Upper lobe of left lung (tissue), 6 donors: ENCODE data around the gene ERMP1. TPM values are rescaled to one million over a fixed set of nuclear protein-coding genes. Genes with fewer than 3 reads are reported as not detected.
A peak's percentile ranks its signal among the peaks of the same experiment; 100 is the strongest.

Experiments
- ATAC-seq, 2 donors: fragments of 200-7000 bp; cut with Tn5 transposase; one replicate each; pipeline ENCODE4 v1.9.1; 2022; ENCODE audit warnings: mild to moderate bottlenecking in 2 of 2, moderate library complexity in 2 of 2; ENCODE audit not compliant: low FRiP score in 2 of 2
- DNase-seq, 2 donors: peaks; one replicate each; pipeline ENCODE4 v3.0.0-alpha.2; 2019 to 2020
- H3K27ac ChIP-seq, 4 donors: fragments of 200-600 bp; sonication (generic); one replicate each; pipeline ENCODE4 v1.5.1; 2016 to 2019
- H3K27me3 ChIP-seq, 4 donors: fragments of 200-600 bp; sonication (generic); one replicate each; pipeline ENCODE4 v1.5.1; 2017 to 2019
- H3K36me3 ChIP-seq, 4 donors: fragments of 200-600 bp; sonication (generic); one replicate each; pipeline ENCODE4 v1.5.1; 2016 to 2019
- H3K4me1 ChIP-seq, 4 donors: fragments of 200-600 bp; sonication (generic); one replicate each; pipeline ENCODE4 v1.5.1; 2018 to 2019
- H3K4me3 ChIP-seq, 4 donors: fragments of 200-600 bp; sonication (generic); one replicate each; pipeline ENCODE4 v1.5.1; 2017 to 2019; ENCODE audit warnings: mild to moderate bottlenecking in 2 of 4, moderate library complexity in 1 of 4
- H3K9me3 ChIP-seq, 4 donors: fragments of 200-600 bp; sonication (generic); one replicate each; pipeline ENCODE4 v1.5.1; 2018 to 2019
- CTCF ChIP-seq, 6 experiments: fragments of 450-650 bp in 4 of 6; fragments of 200-600 bp in 2 of 6; sonication (generic) in 2 of 6; IDR thresholded peaks; one replicate each; pipeline ENCODE4 v1.5.1; 2016 to 2019; ENCODE audit warnings: antibody characterized with exemption in 6 of 6
- EP300 ChIP-seq, 4 donors: sonication (generic); formaldehyde crosslinking; IDR thresholded peaks; one replicate each; pipeline ENCODE4 v1.5.1; 2017; ENCODE audit warnings: antibody characterized with exemption in 4 of 4, control low read depth in 2 of 4
- POLR2A ChIP-seq, 4 donors: fragments of 450-650 bp; IDR thresholded peaks; one replicate each; pipeline ENCODE4 v1.5.1; 2016 to 2017; ENCODE audit warnings: antibody characterized with exemption in 4 of 4, mild to moderate bottlenecking in 2 of 4
- POLR2AphosphoS5 ChIP-seq, 2 donors: sonication (generic); formaldehyde crosslinking; IDR thresholded peaks; one replicate each; pipeline ENCODE4 v1.5.1; 2017; ENCODE audit warnings: antibody characterized with exemption in 2 of 2
- WGBS, 2 donors: methylation state at CpG; one replicate each; pipeline ENCODE4 v1.1.5; 2017 to 2018; 5-methylcytosine and 5-hydroxymethylcytosine counted together
- total RNA-seq, 6 donors: library from RNA; depleted of rRNA in 4 of 6; stranded (reverse); fragments of >200 nt in 4 of 6; gene quantifications; one replicate each; pipeline versions ENCODE4 v1.1.0 to v1.2.1, GENCODE V29; 2016 to 2021
- donor health status: DM: no; HTN: no; CAD: no; lungs with moderate emphysema.
- donor health status: DM: no; HTN: yes; CAD: no; lungs with severe emphysema.

ERMP1 gene
- total RNA-seq, 6 donors from 2014 or later = 8.4 to 27.4 (median 20.5) TPM

GRCh38 chr9:5876026-5876425 lies 43.1 kb upstream of the ERMP1 start:
- TF ChIP-seq CTCF (IDR thresholded peaks at IDR 0.05) (no peak), POLR2A (IDR thresholded peaks at IDR 0.05) (no peak), POLR2AphosphoS5 (IDR thresholded peaks at IDR 0.05) (no peak), EP300 (IDR thresholded peaks at IDR 0.05) (no peak)
- no peak overlapping the region for H3K4me3 ChIP-seq
- H3K36me3 ChIP-seq = no peaks in the 10 kb centered on the region
- ATAC-seq (no peak), DNase-seq (no peak)
- no peaks in the 10 kb centered on the region for H3K27me3 ChIP-seq
- 85 to 100% methylated on average over 1 of the region's 1 CpG for WGBS, 2 donors
- H3K4me1 ChIP-seq = no peaks in the 10 kb centered on the region
- H3K9me3 ChIP-seq = no peaks in the 10 kb centered on the region
- no peak overlapping the region for H3K27ac ChIP-seq

- Histone ChIP-seq H3K27ac (no peak overlapping the region), H3K4me3 (no peak overlapping the region), H3K4me1 (no peaks in the 10 kb centered on the region), H3K36me3 (no peaks in the 10 kb centered on the region), H3K27me3 (no peaks in the 10 kb centered on the region), H3K9me3 (no peaks in the 10 kb centered on the region)
- TF ChIP-seq POLR2AphosphoS5 (IDR thresholded peaks at IDR 0.05) (no peak), EP300 (IDR thresholded peaks at IDR 0.05) (no peak), POLR2A (IDR thresholded peaks at IDR 0.05) (no peak), CTCF (IDR thresholded peaks at IDR 0.05) (no peak)
- ATAC-seq = no peak
- WGBS, 2 donors = 83 to 86% methylated on average over 2 of the region's 2 CpGs
- no peak for DNase-seq
Observed at GRCh38 chr9:5874048-5874447, 41.1 kb upstream of the ERMP1 start.

- Histone ChIP-seq H3K4me3 (no peak overlapping the region), H3K27me3 (no peaks in the 10 kb centered on the region), H3K27ac (no peak overlapping the region), H3K9me3 (no peaks in the 10 kb centered on the region), H3K4me1 (no peaks in the 10 kb centered on the region), H3K36me3 (no peaks in the 10 kb centered on the region)
- no peak for TF ChIP-seq POLR2AphosphoS5 (IDR thresholded peaks at IDR 0.05)
- TF ChIP-seq EP300 (IDR thresholded peaks at IDR 0.05) = no peak
- no peak for TF ChIP-seq POLR2A (IDR thresholded peaks at IDR 0.05)
- TF ChIP-seq CTCF (IDR thresholded peaks at IDR 0.05) = no peak
- 96 to 97% methylated on average over 5 of the region's 5 CpGs for WGBS, 2 donors
- no peak for DNase-seq
- ATAC-seq = no peak
Observed at GRCh38 chr9:5873439-5873838, 40.5 kb upstream of the ERMP1 start.

GRCh38 chr9:5872511-5872910 lies 39.6 kb upstream of the ERMP1 start:
- Histone ChIP-seq H3K4me3 (no peak overlapping the region), H3K27ac (peak overlapping the region in 1 of 4 donors; percentile 42), H3K36me3 (no peaks in the 10 kb centered on the region), H3K9me3 (no peaks in the 10 kb centered on the region), H3K4me1 (no peaks in the 10 kb centered on the region), H3K27me3 (no peaks in the 10 kb centered on the region)
- ATAC-seq (no peak), DNase-seq (no peak)
- TF ChIP-seq CTCF (IDR thresholded peaks at IDR 0.05) (no peak), EP300 (IDR thresholded peaks at IDR 0.05) (no peak), POLR2A (IDR thresholded peaks at IDR 0.05) (no peak), POLR2AphosphoS5 (IDR thresholded peaks at IDR 0.05) (no peak)
- WGBS, 2 donors = 67 to 87% methylated on average over 4 of the region's 4 CpGs

- no peaks in the 10 kb centered on the region for H3K36me3 ChIP-seq
- no peak overlapping the region for H3K4me3 ChIP-seq
- DNase-seq (no peak), ATAC-seq (no peak)
- no peaks in the 10 kb centered on the region for H3K4me1 ChIP-seq
- H3K27ac ChIP-seq = peak overlapping the region in 2 of 4 donors; percentile 7 to 42
- no peaks in the 10 kb centered on the region for H3K9me3 ChIP-seq
- H3K27me3 ChIP-seq = no peaks in the 10 kb centered on the region
- WGBS, 2 donors = 45 to 52% methylated on average over 2 of the region's 2 CpGs
- TF ChIP-seq POLR2AphosphoS5 (IDR thresholded peaks at IDR 0.05) (no peak), CTCF (IDR thresholded peaks at IDR 0.05) (no peak), POLR2A (IDR thresholded peaks at IDR 0.05) (no peak), EP300 (IDR thresholded peaks at IDR 0.05) (no peak)
Observed at GRCh38 chr9:5871785-5872184, 38.9 kb upstream of the ERMP1 start.
